Fibroblast of pulmonary artery (primary cell): ENCODE measurements around the gene TMEM139.

Source experiments
- DNase-seq: peaks from one replicate; pipeline ENCODE4 v3.0.0-alpha.2; 2010; ENCODE audit warnings: low read depth
- H3K4me3 ChIP-seq: replicated peaks from 2 replicates; pipeline ENCODE4 v1.5.1; 2011; ENCODE audit warnings: low read depth, mild to moderate bottlenecking, control low read depth, low read length, moderate library complexity
- TF ChIP-seq, protein P1 (sequence below): IDR thresholded peaks from 2 replicates; pipeline ENCODE4 v1.5.1; 2011; ENCODE audit warnings: mild to moderate bottlenecking, control low read depth, low read length, inconsistent platforms; ENCODE audit errors: missing control alignments

The TMEM139 gene

DNA sequence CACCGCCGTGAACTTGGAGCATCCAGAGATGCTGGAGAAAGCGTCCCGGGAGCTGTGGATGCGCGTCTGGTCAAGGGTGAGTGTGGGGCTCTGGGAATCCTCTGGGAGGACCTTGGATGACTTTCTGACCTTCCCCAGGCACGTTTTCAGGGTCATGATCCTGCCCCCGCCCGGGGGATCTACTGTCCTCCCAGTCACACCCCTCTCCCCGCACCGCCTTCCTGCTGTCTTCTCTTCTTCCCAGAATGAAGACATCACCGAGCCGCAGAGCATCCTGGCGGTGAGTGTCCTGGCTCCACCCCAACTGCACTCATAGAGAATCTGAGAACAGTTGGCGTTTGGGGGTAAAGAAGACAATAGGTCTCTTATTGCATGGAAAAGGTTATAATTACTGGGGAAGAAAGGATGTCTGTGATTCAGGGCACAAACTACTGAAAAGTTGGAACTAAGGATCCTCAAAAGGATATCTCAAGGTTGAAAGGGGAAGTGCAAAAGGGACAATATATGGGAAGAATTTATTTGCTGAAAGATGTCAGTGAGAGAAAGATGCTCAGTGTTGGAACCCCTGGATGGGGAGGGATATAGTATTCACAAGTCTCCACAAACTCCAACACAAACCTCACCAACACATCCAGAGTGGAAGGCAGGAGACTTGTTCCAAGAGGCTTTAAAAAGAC, 19.6 kb upstream of the TMEM139 start:
- TF ChIP-seq, protein P1, sequence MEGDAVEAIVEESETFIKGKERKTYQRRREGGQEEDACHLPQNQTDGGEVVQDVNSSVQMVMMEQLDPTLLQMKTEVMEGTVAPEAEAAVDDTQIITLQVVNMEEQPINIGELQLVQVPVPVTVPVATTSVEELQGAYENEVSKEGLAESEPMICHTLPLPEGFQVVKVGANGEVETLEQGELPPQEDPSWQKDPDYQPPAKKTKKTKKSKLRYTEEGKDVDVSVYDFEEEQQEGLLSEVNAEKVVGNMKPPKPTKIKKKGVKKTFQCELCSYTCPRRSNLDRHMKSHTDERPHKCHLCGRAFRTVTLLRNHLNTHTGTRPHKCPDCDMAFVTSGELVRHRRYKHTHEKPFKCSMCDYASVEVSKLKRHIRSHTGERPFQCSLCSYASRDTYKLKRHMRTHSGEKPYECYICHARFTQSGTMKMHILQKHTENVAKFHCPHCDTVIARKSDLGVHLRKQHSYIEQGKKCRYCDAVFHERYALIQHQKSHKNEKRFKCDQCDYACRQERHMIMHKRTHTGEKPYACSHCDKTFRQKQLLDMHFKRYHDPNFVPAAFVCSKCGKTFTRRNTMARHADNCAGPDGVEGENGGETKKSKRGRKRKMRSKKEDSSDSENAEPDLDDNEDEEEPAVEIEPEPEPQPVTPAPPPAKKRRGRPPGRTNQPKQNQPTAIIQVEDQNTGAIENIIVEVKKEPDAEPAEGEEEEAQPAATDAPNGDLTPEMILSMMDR, result no peak
- no peak overlapping the region for H3K4me3 ChIP-seq
- no peak for DNase-seq

DNA sequence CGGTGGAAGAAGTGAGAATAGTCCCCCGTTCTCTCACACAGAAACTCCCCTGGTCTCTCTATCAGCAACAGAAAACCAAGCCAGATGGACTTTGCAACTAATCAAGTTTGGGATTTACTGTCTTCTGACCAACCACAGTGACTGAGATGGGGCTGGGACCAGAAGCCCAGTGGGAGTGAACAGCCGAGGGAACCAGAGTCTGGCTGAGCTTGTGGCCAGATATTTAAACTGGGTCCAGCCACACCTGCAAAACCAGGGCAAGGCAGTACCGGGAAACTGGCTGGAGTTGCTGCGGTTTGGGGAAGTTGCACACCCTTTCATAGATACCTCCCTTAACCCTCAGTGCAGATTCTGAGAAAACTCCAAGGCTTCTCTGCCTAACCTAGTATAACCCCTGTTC, 15.5 kb upstream of the TMEM139 start:
- DNase-seq, result no peak
- TF ChIP-seq, protein P1, result no peak
- no peak overlapping the region for H3K4me3 ChIP-seq

DNA sequence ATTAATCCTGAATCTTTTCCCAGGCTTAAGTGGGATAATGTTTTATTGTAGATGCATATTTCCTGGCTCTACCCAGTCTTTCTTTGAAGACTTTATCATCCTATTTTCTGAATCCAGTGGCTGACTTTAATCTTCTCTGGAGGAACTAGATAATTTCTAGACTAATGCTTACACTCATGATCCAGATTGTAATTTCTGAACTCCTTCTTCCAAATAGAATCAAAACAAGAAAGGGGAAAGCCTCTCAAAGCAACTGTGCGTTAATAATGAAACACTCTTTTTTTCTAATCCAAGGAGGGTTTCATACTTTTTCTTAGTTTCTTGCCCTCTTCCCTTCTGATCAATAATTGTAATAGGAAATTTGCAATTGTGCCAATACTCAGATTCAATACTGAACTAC, 13.5 kb upstream of the TMEM139 start:
- no peak overlapping the region for H3K4me3 ChIP-seq
- DNase-seq, result no peak
- TF ChIP-seq, protein P1, result no peak

DNA sequence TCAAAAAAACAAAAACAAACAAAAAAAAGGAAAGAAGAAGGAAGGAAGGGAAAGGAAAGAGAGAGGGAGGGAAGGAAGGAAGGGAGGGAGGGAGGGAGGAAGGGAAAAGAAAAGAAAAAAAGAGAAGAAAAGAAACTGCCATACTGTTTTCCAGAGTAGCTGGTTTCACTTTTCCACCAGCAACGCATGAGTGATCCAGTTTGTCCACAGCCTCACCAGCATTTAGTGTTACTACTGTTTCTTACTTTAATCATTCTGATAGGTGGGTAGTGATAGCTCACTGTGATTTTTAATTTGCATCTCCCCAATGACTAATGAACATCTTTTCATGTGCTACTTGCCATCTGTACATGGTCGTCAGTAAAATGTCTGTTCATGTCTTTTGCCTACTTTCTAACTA, 11.9 kb upstream of the TMEM139 start:
- no peak for DNase-seq
- no peak overlapping the region for H3K4me3 ChIP-seq
- TF ChIP-seq, protein P1, result no peak

DNA sequence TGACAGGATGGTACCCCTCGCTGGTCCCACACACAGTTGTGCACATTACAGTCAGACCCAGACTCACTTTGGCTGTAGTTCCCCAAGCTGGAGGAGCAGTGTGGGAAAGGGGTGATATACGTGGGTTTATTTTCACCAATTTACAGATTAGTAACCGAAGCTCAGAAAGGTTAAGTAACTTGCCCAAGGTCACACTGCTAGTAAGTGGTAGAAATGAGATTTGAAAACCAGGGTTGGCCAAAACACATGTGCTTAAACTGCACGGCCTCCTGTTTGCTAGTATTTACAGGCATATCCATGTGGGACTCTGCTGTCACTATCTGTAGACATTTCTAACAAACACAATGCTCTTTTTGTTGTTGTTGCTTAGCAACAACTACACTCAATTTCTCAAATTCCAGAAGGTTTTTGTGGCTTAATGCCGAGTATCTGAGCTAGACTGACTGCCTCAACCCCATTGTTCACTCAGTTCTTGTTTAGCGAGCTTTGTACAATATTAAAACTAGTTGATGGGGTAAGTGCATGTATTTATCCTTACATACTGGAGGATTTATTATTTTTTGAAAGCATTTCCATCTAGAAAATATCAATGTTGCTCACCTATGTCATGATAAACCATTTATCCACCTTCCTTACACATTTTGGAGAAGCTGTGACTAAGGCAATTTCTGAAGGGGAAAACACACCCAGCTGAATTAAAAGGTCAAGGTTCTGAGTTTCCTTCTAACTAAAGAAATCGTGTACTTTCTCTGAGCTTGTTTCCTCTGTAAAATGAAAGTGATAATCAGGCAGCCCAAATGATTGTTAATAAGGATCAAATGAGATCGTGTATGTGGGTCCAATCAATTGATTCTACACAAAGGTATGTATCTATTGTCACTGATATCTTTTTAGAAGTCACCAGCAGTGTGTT, 5.3 kb upstream of the TMEM139 start:
- TF ChIP-seq, protein P1, result no peak
- DNase-seq, result peak; percentile 94
- no peak overlapping the region for H3K4me3 ChIP-seq

DNA sequence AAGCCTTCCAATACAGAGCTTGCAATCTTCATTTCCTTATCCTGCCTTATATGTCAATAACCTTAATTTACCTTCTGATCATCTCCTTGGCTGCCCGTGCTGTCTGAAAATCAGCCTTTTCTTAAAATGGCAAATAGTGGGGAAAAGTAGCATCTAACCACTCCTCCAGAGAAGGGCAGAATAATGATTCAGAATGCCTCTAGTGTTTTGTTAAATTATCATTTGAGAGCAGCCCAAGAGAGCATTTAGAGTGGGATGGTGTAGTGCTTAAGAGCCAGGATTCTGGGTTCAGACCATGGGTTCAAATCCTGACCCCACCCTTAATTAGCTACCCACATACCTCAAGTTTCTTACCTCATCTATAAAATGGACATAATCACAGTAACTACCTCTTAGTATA, 4.6 kb upstream of the TMEM139 start:
- H3K4me3 ChIP-seq, result no peak overlapping the region
- TF ChIP-seq, protein P1, result no peak
- DNase-seq, result no peak
